Vagina (tissue), 2 donors: ENCODE results near the gene RHOJ.

Experiments
- POLR2A ChIP-seq, 2 donors: fragments of 450-650 bp; IDR thresholded peaks; one replicate each; pipeline ENCODE4 v1.6.1; 2017; ENCODE audit warnings: antibody characterized with exemption in 2 of 2, mild to moderate bottlenecking in 2 of 2, moderate library complexity in 2 of 2
- TF ChIP-seq, protein P1 (sequence below), 3 experiments: fragments of 450-650 bp in 2 of 3; fragments of 200-600 bp in 1 of 3; sonication (generic) in 1 of 3; IDR thresholded peaks; one replicate each; pipeline ENCODE4 v1.5.1; 2017 to 2019; ENCODE audit warnings: antibody characterized with exemption in 3 of 3, mild to moderate bottlenecking in 2 of 3, moderate library complexity in 2 of 3

- TF ChIP-seq, protein P1, sequence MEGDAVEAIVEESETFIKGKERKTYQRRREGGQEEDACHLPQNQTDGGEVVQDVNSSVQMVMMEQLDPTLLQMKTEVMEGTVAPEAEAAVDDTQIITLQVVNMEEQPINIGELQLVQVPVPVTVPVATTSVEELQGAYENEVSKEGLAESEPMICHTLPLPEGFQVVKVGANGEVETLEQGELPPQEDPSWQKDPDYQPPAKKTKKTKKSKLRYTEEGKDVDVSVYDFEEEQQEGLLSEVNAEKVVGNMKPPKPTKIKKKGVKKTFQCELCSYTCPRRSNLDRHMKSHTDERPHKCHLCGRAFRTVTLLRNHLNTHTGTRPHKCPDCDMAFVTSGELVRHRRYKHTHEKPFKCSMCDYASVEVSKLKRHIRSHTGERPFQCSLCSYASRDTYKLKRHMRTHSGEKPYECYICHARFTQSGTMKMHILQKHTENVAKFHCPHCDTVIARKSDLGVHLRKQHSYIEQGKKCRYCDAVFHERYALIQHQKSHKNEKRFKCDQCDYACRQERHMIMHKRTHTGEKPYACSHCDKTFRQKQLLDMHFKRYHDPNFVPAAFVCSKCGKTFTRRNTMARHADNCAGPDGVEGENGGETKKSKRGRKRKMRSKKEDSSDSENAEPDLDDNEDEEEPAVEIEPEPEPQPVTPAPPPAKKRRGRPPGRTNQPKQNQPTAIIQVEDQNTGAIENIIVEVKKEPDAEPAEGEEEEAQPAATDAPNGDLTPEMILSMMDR (IDR thresholded peaks at IDR 0.05): no peak
- no peak for TF ChIP-seq POLR2A (IDR thresholded peaks at IDR 0.05)
Measured at GRCh38 chr14:63200767-63201166, 3.5 kb upstream of the RHOJ start.
